HEK293 (cell line): ENCODE data around the gene SCN8A.

ENCODE experiments used
- CTCF ChIA-PET: fragments of 350-600 bp; formaldehyde crosslinking; extraction: SDS; loops from one replicate; lab custom pipeline; 2021; ENCODE audit warnings: antibody characterized with exemption; lab: Yijun Ruan, JAX
- POLR2A ChIA-PET: fragments of 300-600 bp; formaldehyde crosslinking; extraction: SDS; loops from one replicate; lab custom pipeline; 2020; ENCODE audit warnings: antibody characterized with exemption, inconsistent platforms; lab: Yijun Ruan, JAX
- H3K27ac ChIP-seq: fragments of 200-500 bp; sonication (Bioruptor generic); 2 replicates; pipeline ENCODE4 v1.5.1; 2014; ENCODE audit warnings: low read depth, low read length, control low read depth, inconsistent platforms; ENCODE audit errors: extremely low read depth
- H3K36me3 ChIP-seq, 2 experiments: fragments of 200-500 bp in 1 of 2; sonication (Bioruptor generic) in 1 of 2; 1 replicate in 1 of 2; 2 replicates in 1 of 2; pipeline ENCODE4 v1.5.1; 2014 to 2017; ENCODE audit warnings: inconsistent platforms in 2 of 2, low read length in 2 of 2; ENCODE audit not compliant: control insufficient read depth in 2 of 2, insufficient read depth in 1 of 2
- H3K4me1 ChIP-seq: fragments of 200-500 bp; sonication (Bioruptor generic); 2 replicates; pipeline ENCODE4 v1.5.1; 2014; ENCODE audit warnings: mild to moderate bottlenecking, low read length, inconsistent platforms; ENCODE audit not compliant: control insufficient read depth, insufficient read depth
- H3K4me3 ChIP-seq: 2 replicates; pipeline ENCODE4 v1.5.1; 2011; ENCODE audit warnings: low read depth, mild to moderate bottlenecking, control low read depth, low read length, moderate library complexity
- H3K9me3 ChIP-seq: fragments of 200-500 bp; sonication (Bioruptor generic); 2 replicates; pipeline ENCODE4 v1.5.1; 2014; ENCODE audit warnings: low read depth, low read length, inconsistent platforms; ENCODE audit not compliant: control insufficient read depth, insufficient read depth
- GLIS1 ChIP-seq: fragments of 450-650 bp; formaldehyde crosslinking; IDR thresholded peaks from 2 replicates; pipeline ENCODE4 v1.5.1; 2016; ENCODE audit warnings: missing biosample characterization, missing genetic modification characterization
- GLIS2 ChIP-seq: fragments of 450-650 bp; formaldehyde crosslinking; IDR thresholded peaks from 2 replicates; pipeline ENCODE4 v1.5.1; 2016; ENCODE audit warnings: missing biosample characterization, missing genetic modification characterization
- PATZ1 ChIP-seq: fragments of 450-650 bp; formaldehyde crosslinking; IDR thresholded peaks from 2 replicates; pipeline ENCODE4 v1.5.1; 2016; ENCODE audit warnings: missing biosample characterization, missing genetic modification characterization
- ZBTB48 ChIP-seq: fragments of 450-650 bp; formaldehyde crosslinking; IDR thresholded peaks from 2 replicates; pipeline ENCODE4 v1.5.1; 2016; ENCODE audit warnings: missing biosample characterization, missing genetic modification characterization
- ZNF146 ChIP-seq: fragments of 450-650 bp; formaldehyde crosslinking; IDR thresholded peaks from 2 replicates; pipeline ENCODE4 v1.5.1; 2016; ENCODE audit warnings: missing biosample characterization, missing genetic modification characterization
- ZNF174 ChIP-seq: fragments of 450-650 bp; formaldehyde crosslinking; IDR thresholded peaks from 2 replicates; pipeline ENCODE4 v1.5.0; 2017; ENCODE audit warnings: missing biosample characterization, mild to moderate bottlenecking, missing genetic modification characterization
- ZNF202 ChIP-seq: fragments of 450-650 bp; formaldehyde crosslinking; IDR thresholded peaks from 2 replicates; pipeline ENCODE4 v1.5.1; 2016; ENCODE audit warnings: missing biosample characterization, missing genetic modification characterization, borderline replicate concordance
- ZNF223 ChIP-seq: fragments of 450-650 bp; formaldehyde crosslinking; IDR thresholded peaks from 2 replicates; pipeline ENCODE4 v1.5.1; 2016; ENCODE audit warnings: missing biosample characterization, missing genetic modification characterization
- ZNF24 ChIP-seq: fragments of 450-650 bp; formaldehyde crosslinking; IDR thresholded peaks from 2 replicates; pipeline ENCODE4 v1.5.1; 2016; ENCODE audit warnings: missing biosample characterization, missing genetic modification characterization
- ZNF280C ChIP-seq: fragments of 450-650 bp; formaldehyde crosslinking; IDR thresholded peaks from 2 replicates; pipeline ENCODE4 v1.5.1; 2016; ENCODE audit warnings: missing biosample characterization, missing genetic modification characterization
- ZNF335 ChIP-seq: fragments of 450-650 bp; formaldehyde crosslinking; conservative IDR thresholded peaks from 2 replicates; pipeline ENCODE4 v1.5.1; 2016; ENCODE audit warnings: missing biosample characterization, missing genetic modification characterization
- ZNF341 ChIP-seq: fragments of 450-650 bp; formaldehyde crosslinking; IDR thresholded peaks from 2 replicates; pipeline ENCODE4; 2016; ENCODE audit warnings: low read depth, missing biosample characterization, missing genetic modification characterization
- ZNF366 ChIP-seq: fragments of 450-650 bp; formaldehyde crosslinking; conservative IDR thresholded peaks from 2 replicates; pipeline ENCODE4 v1.5.1; 2016; ENCODE audit warnings: missing biosample characterization, missing genetic modification characterization
- ZNF394 ChIP-seq: fragments of 450-650 bp; formaldehyde crosslinking; IDR thresholded peaks from 2 replicates; pipeline ENCODE4 v1.5.1; 2016; ENCODE audit warnings: missing biosample characterization, missing genetic modification characterization, mild to moderate bottlenecking, moderate library complexity, borderline replicate concordance
- ZNF398 ChIP-seq: fragments of 450-650 bp; formaldehyde crosslinking; IDR thresholded peaks from 2 replicates; pipeline ENCODE4 v1.5.1; 2017; ENCODE audit warnings: missing biosample characterization, missing genetic modification characterization
- ZNF449 ChIP-seq: fragments of 450-650 bp; formaldehyde crosslinking; IDR thresholded peaks from 2 replicates; pipeline ENCODE4 v1.5.1; 2017; ENCODE audit warnings: missing biosample characterization, mild to moderate bottlenecking, missing genetic modification characterization, moderate library complexity
- ZNF488 ChIP-seq: fragments of 450-650 bp; formaldehyde crosslinking; IDR thresholded peaks from 2 replicates; pipeline ENCODE4 v1.5.1; 2016; ENCODE audit warnings: missing biosample characterization, missing genetic modification characterization
- ZNF600 ChIP-seq: fragments of 450-650 bp; formaldehyde crosslinking; IDR thresholded peaks from 2 replicates; pipeline ENCODE4 v1.5.1; 2016; ENCODE audit warnings: missing biosample characterization, missing genetic modification characterization
- ZNF621 ChIP-seq: fragments of 450-650 bp; formaldehyde crosslinking; IDR thresholded peaks from 2 replicates; pipeline ENCODE4 v1.5.1; 2017; ENCODE audit warnings: missing biosample characterization, missing genetic modification characterization
- ZNF626 ChIP-seq: fragments of 450-650 bp; sonication (Bioruptor Pico); formaldehyde crosslinking; IDR thresholded peaks from 2 replicates; pipeline ENCODE4 v1.5.1; 2018; ENCODE audit warnings: missing biosample characterization, missing genetic modification characterization, inconsistent platforms
- ZNF654 ChIP-seq: fragments of 450-650 bp; formaldehyde crosslinking; IDR thresholded peaks from 2 replicates; pipeline ENCODE4 v1.5.1; 2016; ENCODE audit warnings: low read depth, missing biosample characterization, missing genetic modification characterization
- ZNF747 ChIP-seq: fragments of 450-650 bp; formaldehyde crosslinking; IDR thresholded peaks from 2 replicates; pipeline ENCODE4 v1.5.1; 2016; ENCODE audit warnings: missing biosample characterization, missing genetic modification characterization
- ZNF76 ChIP-seq: fragments of 450-650 bp; formaldehyde crosslinking; IDR thresholded peaks from 2 replicates; pipeline ENCODE4; 2016; ENCODE audit warnings: low read depth, missing biosample characterization, missing genetic modification characterization, borderline replicate concordance
- ZNF776 ChIP-seq: fragments of 450-650 bp; formaldehyde crosslinking; IDR thresholded peaks from 2 replicates; pipeline ENCODE4 v1.5.0; 2017; ENCODE audit warnings: missing biosample characterization, missing genetic modification characterization, borderline replicate concordance

Gene SCN8A

GRCh38 chr12:51839310-51839947, 248.4 kb downstream of the SCN8A start (continued):
- TF ChIP-seq ZNF488 (tag by site-specific recombination) (no peak), ZNF747 (no peak), ZNF398 (tag by site-specific recombination) (peak; percentile 13; the same call in 1 of the 2 replicates), PATZ1 (0 out of 2 replicates have a peak, but pooled peaks have one; percentile 60), ZNF280C (tag by site-specific recombination) (no peak), ZNF366 (tag by site-specific recombination) (peak; percentile 69), ZNF654 (tag by site-specific recombination) (no peak), ZNF24 (peak; percentile 67; the same call in 1 of the 2 replicates), ZNF335 (tag by site-specific recombination) (peak; percentile 42; the same call in 1 of the 2 replicates), ZNF202 (tag by site-specific recombination) (no peak), ZNF223 (tag by site-specific recombination) (no peak), ZNF341 (tag by site-specific recombination) (peak; percentile 85), ZNF621 (no peak), ZBTB48 (tag by site-specific recombination) (peak; percentile 81), ZNF76 (tag by site-specific recombination) (peak; percentile 39; the same call in 1 of the 2 replicates)

- ChIA-PET POLR2A (no interaction called here), CTCF (interaction anchor here (0.8 to 1.6 kb wide), 5 partner anchors 9 to 131 kb away, joined by 3 to 6 read pairs (median 5); no protein-coding TSS in a partner anchor)
- H3K4me1 ChIP-seq, result 0 out of 2 replicates have a peak, but pooled peaks cover 3% of the 10 kb centered on the region
- no peaks in the 10 kb centered on the region for H3K36me3 ChIP-seq
- H3K27ac ChIP-seq, result no peak overlapping the region
- H3K9me3 ChIP-seq, result no peaks in the 10 kb centered on the region
- no peak overlapping the region for H3K4me3 ChIP-seq
- TF ChIP-seq ZNF449, result no peak
- no peak for TF ChIP-seq ZNF174 (tag by site-specific recombination)
- TF ChIP-seq ZNF626 (tag by site-specific recombination), result no peak
- TF ChIP-seq ZNF600 (tag by site-specific recombination), result no peak
- TF ChIP-seq GLIS2, result peak; percentile 40; the same call in 1 of the 2 replicates
- no peak for TF ChIP-seq PATZ1
- TF ChIP-seq ZNF776 (tag by site-specific recombination), result no peak
- TF ChIP-seq ZNF146, result no peak
- peak; percentile 80 for TF ChIP-seq GLIS1 (tag by site-specific recombination)
- no peak for TF ChIP-seq ZNF202 (tag by site-specific recombination)
- TF ChIP-seq ZNF394, result no peak
Observed at GRCh38 chr12:51840966-51841365, 249.9 kb downstream of the SCN8A start.
